HG03439 (cell line): ENCODE measurements around the gene TRAF2.
"Not testable (repeated sequence)": the region's sequence is repeated elsewhere in the genome, so short reads cannot be mapped to it uniquely, and the experiment has no call there.

Experiments used
- ATAC-seq: cut with Tn5 transposase; IDR thresholded peaks from one replicate; pipeline ENCODE4 v1.9.1; 2021; ENCODE audit warnings: mild to moderate bottlenecking, moderate library complexity; ENCODE audit not compliant: unreplicated experiment

The TRAF2 gene, protein sequence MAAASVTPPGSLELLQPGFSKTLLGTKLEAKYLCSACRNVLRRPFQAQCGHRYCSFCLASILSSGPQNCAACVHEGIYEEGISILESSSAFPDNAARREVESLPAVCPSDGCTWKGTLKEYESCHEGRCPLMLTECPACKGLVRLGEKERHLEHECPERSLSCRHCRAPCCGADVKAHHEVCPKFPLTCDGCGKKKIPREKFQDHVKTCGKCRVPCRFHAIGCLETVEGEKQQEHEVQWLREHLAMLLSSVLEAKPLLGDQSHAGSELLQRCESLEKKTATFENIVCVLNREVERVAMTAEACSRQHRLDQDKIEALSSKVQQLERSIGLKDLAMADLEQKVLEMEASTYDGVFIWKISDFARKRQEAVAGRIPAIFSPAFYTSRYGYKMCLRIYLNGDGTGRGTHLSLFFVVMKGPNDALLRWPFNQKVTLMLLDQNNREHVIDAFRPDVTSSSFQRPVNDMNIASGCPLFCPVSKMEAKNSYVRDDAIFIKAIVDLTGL

DNA sequence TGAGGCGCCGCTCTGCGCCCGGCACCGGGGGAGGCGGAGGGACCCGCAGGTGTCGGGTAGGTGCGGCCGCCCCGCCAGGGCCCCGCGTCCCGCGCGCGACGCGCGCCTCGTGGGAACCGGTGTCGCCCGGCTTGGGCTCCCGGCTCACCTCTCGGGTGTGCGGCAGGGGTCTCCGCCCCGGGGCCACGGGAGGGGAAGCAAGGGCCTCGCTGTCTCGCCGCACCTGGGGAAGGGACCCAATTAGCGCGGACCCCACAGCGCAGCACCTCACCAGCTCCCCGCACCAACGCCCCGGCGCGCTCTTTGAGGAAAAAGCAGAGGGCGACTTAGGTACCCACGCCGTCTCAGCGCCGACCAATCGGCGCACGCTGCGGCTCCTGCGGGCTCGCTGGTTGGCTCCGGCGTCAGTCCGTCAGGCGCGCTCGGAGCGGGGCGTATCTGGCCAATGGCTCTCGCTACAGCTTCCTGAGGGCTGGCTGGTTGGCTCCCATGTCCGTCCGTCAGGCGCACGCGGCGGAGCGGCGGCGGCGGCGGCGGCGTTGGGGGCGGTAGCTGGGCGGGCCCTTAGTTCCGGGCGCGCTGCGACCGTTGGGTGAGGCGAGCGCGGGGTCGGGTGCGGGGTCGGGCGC is at the start of gene TRAF2:
TSS of gene TRAF2 (plus strand) at position 567 of the 629 bp plus-strand sequence. CDS start 12,225 bp downstream, outside the sequence.
- peak; percentile 74 for ATAC-seq

DNA sequence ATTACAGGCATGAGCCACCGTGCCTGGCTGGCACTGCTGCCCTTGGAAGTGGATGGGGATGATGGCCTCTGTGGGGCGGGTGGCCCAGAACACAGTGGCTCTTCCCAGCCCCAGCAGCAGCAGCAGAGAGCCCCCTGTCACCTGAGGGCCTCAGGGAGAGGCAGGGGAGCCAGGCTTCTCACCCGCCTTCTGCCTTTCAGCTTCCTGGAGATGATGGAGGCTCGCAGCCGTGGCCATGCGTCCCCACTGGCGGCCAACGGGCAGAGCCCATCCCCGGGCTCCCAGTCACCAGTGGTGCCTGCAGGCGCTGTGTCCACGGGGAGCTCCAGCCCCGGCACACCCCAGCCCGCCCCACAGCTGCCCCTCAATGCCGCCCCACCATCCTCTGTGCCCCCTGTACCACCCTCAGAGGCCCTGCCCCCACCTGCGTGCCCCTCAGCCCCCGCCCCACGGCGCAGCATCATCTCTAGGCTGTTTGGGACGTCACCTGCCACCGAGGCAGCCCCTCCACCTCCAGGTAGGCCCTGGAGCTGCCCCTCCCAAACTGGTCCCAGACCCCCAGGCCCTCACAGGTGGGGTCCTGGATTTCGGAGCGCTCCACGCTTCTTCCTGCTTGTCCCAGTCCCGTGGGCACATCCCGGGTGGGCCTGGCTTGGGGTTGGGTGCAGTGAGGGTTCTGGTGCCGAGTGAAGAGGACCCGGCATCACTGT is 49.0 kb upstream of the TRAF2 start:
- ATAC-seq = no peak

DNA sequence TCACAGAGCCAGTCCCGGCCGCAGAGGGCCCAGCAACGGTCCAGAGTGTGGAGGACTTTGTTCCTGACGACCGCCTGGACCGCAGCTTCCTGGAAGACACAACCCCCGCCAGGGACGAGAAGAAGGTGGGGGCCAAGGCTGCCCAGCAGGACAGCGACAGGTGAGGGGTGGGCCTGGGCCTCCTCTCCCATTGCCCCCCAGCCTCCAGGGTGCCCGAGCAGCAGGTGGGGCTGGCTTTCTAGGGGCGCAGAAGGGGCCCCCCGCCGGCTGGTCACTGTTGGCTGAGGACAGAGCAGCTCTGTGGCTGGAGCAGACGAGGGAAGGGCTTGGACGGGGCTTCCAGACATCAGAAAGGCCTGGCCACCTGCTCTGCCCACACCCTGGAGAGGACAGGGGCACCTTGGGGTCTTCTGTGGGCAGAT is 48.4 kb upstream of the TRAF2 start:
- not testable (repeated sequence) for ATAC-seq

DNA sequence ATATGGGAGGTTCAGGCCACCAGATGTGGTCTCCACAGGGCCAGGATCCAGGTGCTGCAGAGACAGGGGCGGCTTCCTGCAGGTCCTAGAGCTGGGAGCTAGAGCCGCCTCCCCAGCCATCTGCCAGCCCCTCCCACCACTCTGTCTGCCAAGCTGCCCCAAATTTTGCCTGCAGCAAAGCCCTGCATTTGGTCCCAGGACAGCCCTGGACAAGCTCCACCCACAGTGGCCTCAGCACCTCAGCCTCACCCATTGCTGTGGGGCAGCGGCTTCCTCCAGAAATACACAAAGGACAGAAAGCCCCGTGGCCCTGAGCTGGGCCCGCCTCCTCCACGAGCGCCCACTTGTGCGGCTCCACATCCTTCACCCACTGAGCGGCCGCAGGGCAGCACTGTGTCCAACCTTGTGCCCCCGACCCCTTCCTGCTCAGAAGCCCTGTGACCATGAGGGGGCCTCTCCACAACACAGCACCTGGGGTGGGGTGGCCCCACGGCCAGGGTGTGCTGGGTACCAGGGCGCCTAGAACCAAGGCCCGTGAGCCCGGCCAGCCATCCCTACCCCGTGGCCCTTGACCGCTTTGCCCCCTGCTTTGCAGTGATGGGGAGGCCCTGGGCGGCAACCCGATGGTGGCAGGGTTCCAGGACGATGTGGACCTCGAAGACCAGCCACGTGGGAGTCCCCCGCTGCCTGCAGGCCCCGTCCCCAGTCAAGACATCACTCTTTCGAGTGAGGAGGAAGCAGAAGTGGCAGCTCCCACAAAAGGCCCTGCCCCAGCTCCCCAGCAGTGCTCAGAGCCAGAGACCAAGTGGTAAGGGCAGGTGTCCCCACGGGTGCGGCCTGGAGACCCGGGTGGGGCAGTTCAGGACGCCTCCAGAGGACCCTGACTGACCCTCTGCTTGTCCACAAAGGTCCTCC is 47.7 kb upstream of the TRAF2 start:
- no peak for ATAC-seq

DNA sequence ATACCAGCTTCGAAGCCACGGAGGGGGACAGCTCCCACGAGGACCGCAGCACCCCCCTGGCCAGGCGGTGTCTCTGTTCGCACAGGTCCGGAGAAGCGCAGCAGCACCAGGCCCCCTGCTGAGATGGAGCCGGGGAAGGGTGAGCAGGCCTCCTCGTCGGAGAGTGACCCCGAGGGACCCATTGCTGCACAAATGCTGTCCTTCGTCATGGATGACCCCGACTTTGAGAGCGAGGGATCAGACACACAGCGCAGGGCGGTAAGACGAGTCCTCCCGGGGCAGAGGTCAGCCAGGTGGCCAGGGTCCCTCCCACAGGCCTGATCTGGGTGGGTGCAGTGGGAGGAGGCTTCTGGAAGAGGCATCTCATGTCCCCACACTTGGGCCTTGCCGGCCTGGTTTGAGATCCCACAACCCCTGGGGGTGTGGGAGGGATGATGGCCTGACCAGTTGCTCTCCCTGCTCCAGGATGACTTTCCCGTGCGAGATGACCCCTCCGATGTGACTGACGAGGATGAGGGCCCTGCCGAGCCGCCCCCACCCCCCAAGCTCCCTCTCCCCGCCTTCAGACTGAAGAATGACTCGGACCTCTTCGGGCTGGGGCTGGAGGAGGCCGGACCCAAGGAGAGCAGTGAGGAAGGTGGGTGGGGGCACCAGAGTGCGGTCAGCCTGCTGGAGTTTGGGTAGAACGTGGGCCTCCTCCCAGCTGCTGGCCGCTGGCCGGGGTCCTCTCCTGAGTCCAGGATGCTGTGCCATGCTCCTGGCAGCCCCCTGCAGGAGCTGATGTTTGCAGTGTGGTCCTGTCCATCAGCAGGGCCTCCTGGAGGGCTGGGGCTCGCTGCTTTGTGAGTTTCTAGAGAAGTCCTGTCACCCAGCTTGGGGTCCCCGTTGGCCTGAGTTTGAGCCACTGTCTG is 46.8 kb upstream of the TRAF2 start:
- ATAC-seq = no peak

DNA sequence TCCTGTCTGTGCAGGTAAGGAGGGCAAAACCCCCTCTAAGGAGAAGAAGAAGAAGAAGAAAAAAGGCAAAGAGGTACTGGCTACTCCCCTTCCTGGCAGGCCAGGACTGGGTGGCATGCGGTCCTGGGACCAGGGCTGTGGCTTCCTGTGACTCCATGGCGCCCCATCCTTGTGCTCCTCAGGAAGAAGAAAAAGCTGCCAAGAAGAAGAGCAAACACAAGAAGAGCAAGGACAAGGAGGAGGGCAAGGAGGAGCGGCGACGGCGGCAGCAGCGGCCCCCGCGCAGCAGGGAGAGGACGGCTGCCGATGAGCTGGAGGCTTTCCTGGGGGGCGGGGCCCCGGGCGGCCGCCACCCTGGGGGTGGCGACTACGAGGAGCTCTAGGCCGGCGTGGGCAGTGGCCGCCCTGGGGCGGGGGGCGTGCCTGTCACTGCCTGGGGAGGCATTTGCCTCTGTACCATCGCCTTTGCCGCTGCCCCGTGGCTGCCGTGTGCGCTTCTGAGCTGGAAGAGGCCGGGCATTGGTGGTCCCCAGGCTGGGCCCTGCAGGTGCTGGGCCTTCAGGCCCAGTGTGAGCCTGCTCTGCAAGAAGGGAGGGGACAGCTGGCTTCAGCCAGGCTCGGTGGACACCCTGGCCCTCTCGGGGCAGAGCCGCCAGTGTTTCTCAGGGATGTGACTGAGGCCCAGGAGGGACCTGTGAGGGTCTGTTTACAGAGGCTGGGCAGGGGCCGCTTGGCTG is 46.0 kb upstream of the TRAF2 start:
- ATAC-seq = no peak

DNA sequence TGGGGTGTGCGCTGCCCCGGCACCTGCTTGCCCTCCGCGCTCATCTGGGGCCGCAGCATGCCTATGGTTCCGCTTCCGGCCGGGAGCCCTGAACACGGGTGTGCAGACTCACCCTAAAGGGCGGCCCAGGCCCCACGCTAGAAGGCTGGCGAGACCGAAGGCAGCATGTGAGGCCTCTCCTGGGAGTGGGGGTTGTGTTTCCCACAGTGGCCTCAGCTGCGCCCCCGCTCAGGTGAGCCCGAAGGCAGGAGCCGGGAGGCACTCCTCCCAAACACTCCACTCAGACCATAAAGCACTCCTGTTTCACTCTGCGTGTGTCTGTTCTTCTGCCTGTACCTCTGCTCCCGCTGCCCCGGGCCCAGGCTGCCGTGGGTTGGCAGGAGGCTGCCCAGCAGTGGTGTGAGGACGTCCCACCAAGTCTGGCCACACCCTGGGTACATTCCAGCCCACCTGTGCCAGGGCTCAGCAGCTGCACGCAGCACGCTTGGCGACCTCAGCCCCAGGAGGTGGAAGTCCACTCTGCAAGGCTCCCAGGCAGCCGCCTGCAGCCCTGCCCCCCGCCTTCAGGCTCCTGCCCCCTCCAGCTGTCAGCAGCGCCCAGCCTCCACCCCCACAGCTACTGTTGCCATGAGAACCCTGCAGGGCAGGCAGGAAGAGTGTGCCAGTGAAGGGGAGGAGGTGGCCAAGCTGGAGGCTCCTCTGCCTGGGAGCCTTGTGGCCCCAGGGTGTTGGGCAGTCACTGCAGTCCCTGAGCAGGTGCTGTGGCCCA is 45.3 kb upstream of the TRAF2 start:
- no peak for ATAC-seq

DNA sequence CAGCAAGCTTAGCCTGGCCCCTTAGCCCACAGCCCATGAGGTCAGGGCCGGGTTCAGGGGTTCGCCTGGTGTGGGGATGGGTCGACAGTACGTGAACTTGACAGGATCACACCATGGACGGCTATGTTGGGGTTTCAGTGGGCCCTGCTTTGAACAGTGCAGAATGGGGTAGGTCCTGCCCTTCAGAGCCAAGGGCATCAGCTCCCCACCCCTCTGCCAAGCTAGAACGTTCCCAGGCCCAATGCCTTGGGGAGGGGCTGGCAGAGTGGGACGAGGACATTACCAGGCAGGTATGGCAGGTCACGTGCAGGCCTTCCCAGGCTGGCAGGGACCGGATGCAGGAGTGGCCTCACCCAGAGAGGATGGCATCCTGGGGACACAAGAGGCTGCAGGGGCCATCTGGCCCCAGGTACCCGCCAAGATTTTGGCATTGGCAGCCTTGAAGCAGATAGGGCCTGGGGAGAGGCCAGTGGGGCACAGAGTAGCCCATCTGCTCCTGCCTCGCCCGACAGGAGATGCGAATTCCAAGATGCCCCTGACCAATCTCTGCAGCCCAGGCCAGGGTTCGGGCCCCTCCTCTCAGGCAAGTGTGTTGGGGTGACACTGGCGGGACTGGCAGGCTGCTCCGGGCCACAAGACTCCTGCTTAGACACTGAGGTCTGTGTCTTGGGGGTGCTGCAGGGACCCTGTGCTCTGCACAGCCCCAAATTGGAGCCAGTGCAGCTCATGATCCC is 44.5 kb upstream of the TRAF2 start:
- ATAC-seq = not testable (repeated sequence)

DNA sequence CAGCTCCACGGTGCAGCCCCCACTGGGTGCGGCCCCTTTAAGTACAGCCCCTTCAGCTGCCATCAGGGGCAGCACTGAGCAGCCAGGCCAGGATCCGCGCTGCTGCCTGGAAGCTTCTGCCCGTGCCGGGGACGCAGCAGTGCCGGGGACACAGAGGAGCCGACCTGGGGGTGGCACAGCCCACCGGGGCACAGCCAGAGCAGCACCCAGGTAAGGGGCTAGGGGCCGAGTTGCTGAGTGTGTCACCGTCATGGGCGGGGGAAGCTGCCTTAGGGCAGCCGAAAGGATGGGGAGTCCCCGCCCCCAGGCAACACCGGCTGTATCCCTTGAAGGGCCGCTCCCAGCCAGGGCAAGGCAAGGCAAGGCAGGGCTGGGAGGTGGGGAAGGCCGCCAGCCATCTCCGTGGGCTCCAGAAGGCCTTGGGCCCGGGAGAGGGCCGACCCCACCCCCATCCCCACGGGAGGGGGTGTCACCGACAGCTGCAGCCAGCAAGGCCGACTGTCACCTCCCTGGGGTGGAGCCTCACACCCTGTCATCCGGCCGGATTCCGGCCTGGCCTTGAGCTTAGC is 43.9 kb upstream of the TRAF2 start, which contains the start of gene AJM1:
TSS of gene AJM1 (plus strand) at position 99 of the 569 bp plus-strand sequence. CDS start 1,937 bp downstream, outside the sequence.
- ATAC-seq = peak; percentile 52

DNA sequence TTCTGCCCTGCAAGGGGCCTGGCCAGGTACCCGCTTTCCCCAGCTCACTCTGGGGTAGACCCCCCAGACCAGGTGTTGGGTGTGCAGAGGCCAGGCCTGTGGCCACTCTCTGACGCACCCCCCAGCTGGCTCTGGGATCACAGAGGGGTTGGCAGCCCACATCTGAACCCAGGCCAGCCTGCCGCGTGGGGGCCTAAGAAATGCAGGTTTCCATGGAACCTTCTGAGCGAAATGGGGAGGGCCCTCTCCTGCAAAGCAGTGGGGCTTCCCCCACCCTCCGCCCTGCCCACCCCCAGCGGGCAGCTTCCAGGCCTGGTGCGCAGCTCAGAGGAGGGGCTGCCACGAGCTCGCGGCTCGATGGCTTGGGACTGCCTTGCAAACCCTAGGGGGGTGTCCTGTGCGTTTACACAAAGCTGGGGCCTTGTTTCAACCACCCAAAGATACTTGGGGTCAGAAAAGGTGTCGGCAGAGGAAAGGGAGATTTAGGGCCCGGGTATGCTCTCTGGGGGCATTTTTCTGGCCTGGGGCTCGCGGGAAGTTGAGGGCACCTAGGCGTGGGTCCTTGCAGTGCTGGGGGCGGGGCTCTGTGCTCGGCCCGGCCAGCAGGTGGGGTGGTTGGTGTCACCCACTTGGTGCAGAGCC is 43.0 kb upstream of the TRAF2 start:
- not testable (repeated sequence) for ATAC-seq

DNA sequence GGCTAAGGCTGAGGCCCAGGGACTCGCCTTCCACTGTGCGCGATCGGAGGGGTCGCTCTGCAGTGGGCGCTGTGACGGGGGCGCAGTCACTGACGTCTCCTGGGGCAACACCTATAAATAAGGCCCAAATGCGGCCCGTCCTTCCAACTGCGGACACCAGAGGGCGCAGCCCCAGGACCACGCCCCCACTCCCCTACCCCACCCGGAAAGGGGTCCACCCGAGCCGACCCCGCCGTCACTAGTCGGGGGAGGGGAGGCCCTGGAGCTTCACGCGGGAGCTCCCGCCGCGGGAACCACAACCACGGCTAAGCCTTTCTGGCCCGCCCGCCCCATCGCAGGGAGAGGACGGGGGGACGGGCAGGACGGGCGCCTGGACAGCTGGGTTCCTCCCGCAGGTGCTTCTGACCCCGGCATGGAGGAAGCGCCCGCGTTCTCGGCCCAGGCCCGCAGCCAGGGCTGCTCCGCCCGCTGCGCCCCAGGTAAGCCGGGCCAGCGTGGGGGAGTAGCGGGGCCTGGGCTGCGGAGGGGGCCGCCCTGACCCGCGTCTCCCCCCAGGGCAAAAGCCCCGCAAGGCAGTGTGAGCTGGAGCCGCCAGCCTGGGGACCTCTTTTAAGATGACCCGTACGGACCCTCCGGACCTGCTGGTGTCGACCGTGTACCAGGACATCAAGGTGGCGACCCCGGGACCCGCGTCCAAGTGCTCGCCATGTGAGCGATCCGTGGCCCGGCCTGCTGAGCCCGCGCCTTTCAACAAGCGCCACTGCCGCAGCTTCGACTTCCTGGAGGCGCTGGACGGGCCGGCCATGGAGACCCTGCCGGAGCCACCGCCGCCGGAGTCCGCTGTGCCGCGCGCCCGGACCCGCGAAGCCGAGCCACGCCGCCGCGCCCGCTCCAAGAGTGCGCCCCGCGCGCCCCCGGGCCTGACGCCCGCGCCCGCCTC is 42.2 kb upstream of the TRAF2 start:
- ATAC-seq = not testable (repeated sequence)

DNA sequence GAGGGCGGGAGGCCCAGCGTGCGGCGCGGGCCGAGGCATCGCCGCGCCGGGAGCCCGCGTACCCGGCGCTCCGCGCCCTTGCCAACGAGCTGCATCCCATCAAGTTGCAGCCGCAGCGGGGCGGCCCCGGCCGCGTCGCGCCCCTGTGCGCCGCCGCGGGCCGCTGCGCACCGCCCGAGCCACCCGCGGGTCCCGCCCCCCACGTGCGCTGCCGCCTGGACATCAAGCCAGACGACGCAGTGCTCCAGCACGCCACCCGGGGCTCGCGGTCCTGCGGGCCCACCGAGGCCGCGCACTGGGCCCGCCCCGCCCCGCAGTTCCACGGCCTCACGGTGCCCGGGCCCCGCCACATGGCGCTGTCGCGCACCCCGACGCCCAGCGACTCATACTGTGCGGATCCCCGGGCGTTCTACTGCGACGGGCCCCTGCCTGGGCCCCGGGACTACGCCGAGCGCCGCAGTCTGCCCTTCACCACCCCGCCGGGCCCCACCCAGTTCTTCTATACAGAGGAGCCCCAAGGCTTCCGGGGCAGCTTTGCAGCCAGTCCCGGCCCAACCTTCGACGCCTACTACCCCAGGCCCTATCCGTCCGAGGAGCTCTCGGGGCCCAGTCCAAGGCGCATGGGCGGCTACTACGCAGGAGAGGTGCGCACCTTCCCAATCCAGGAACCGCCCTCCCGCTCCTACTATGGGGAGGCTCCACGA is 41.4 kb upstream of the TRAF2 start:
- no peak for ATAC-seq

DNA sequence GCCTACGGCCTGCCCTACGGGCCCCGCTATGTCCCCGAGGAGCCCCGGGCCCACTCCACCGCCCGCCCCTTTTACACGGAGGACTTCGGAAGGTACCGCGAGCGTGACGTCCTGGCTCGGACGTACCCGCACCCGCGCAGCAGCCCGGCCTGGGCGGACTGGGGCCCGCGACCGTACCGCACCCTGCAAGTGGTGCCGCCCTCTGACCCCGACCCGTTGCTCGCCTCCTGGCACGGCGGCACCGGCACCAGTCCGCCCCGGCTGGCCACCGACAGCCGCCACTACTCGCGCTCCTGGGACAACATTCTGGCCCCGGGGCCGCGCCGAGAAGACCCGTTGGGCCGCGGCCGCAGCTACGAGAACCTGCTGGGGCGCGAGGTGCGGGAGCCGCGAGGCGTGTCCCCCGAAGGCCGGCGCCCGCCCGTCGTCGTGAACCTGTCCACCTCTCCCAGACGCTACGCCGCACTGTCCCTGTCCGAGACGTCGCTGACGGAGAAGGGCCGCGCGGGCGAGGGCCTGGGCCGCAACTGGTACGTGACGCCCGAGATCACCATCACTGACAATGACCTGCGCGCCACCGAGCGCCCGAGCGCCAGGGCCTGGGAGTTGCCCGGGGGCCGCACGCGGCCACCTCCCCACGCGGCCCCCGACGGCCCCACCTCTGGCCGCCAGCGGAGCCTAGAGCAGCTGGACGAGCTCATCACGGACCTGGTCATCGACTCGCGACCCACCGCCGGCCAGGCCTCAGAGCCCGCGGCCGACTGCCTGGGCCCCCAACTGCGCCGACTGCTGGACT is 40.7 kb upstream of the TRAF2 start:
- ATAC-seq = no peak
